ENCODE results near the gene PWWP2B.

The PWWP2B gene

GRCh38 chr10:132368881-132369635 is 27.9 kb upstream of the PWWP2B start:
- no peak overlapping the region for H3K4me3 ChIP-seq (ENCODE audit: low read depth, low read length)
- TF ChIP-seq CTCF (conservative IDR thresholded peaks at IDR 0.05; ENCODE audit: low read depth, low read length) = no peak
- DNase-seq (ENCODE audit: low read depth) = no peak

GRCh38 chr10:132369636-132370185 is 27.3 kb upstream of the PWWP2B start:
- no peak for TF ChIP-seq CTCF (conservative IDR thresholded peaks at IDR 0.05; ENCODE audit: low read depth, low read length)
- no peak overlapping the region for H3K4me3 ChIP-seq (ENCODE audit: low read depth, low read length)
- DNase-seq (ENCODE audit: low read depth) = no peak

- H3K4me3 ChIP-seq (ENCODE audit: low read depth, low read length) = no peak overlapping the region
- DNase-seq (ENCODE audit: low read depth) = no peak
- TF ChIP-seq CTCF (conservative IDR thresholded peaks at IDR 0.05; ENCODE audit: low read depth, low read length) = no peak
Measured at GRCh38 chr10:132370426-132371340, 26.3 kb upstream of the PWWP2B start.

- DNase-seq (ENCODE audit: low read depth) = peak; percentile 14
- TF ChIP-seq CTCF (conservative IDR thresholded peaks at IDR 0.05; ENCODE audit: low read depth, low read length) = peak; percentile 60
- no peak overlapping the region for H3K4me3 ChIP-seq (ENCODE audit: low read depth, low read length)
Measured at GRCh38 chr10:132371641-132372081, 25.3 kb upstream of the PWWP2B start.

- no peak for DNase-seq (ENCODE audit: low read depth)
- TF ChIP-seq CTCF (conservative IDR thresholded peaks at IDR 0.05; ENCODE audit: low read depth, low read length) = no peak
- H3K4me3 ChIP-seq (ENCODE audit: low read depth, low read length) = no peak overlapping the region
Measured at GRCh38 chr10:132372516-132373095, 24.4 kb upstream of the PWWP2B start.

- TF ChIP-seq CTCF (conservative IDR thresholded peaks at IDR 0.05; ENCODE audit: low read depth, low read length) = no peak
- DNase-seq (ENCODE audit: low read depth) = no peak
- H3K4me3 ChIP-seq (ENCODE audit: low read depth, low read length) = no peak overlapping the region
Measured at GRCh38 chr10:132373241-132373955, 23.6 kb upstream of the PWWP2B start.
